Measurements from ENCODE around the gene TSC1.
"Not testable (repeated sequence)": the region's sequence is repeated elsewhere in the genome, so short reads cannot be mapped to it uniquely, and the experiment has no call there.

Gene TSC1

DNA sequence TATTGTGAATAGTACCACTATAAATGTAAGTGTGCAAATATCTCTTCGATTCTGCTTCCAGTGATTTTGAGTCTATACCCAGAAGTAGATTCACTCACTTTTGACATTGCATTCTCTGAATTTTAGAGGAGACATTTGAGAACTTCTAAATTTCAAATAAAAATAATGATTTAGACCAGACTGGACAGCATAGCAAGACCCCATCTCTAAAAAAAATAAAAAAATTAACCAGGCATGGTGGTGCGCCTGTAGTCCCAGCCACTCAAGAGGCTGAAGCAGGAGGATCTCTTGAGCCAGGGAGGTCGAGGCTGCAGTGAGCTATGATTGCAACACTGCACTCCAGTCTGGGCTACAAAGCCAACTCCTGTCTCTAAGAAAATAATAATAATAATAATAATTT, 32.2 kb upstream of the TSC1 start:
- DNase-seq (ENCODE audit: low spot score) = no peak

DNA sequence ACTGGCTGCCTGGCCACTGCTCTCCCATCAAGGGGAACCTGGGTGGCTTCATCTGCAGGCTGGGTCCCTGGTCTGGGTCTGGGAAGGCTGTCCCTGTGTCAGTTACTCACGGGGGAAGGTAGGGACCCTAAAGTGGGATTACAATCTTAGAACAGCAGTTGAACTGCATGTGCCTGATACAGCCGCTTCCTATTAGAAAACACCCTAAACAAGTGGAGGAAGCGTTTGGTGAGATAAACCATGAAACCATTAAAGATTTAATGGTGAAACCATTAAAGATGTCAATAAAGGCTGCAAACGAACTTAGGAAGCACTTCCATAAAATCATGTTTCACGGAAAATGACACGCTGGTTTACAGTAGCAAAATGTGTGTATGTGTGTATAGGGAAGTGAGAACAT, 31.5 kb upstream of the TSC1 start:
- no peak for DNase-seq (ENCODE audit: low spot score)

DNA sequence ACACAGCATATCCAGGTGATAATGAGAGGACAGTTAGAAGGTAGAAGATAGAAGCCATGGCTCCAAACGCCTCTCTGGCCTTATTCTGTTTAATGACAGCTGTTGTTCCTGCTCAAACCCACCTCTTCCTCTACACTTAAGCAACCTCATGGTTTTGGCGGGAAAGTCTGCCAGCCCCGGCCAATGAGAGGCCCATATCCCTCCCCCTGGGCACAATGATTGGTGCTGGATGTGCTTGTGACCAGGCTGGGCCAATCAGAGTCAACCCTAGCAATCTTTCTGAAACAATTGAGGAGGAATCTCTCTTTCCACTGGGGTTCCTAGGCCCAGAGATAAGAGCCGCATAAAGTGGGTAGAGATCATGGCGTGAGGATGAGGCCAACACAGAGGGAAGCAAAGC, 29.3 kb upstream of the TSC1 start:
- DNase-seq (ENCODE audit: low spot score) = no peak

DNA sequence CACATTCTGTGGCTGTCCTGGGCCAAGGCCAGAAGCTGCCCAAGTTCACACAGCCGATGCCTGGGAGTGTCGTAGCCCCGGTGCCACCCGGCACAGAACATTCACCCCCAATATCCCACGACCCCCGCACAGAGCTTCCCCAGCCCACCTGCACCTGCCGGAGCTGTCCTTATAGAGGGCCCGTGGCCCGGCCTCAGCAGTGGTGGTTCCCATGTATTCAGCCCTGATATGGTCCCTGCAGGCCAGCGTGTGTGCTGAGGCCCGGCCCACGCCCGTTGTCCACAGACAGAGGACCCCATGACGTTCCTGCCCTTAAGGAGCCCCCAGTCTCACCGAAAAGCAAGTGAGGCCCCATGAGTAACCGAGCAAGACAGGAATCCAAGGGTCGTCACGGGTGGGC, 28.8 kb upstream of the TSC1 start:
- DNase-seq (ENCODE audit: low spot score) = no peak

DNA sequence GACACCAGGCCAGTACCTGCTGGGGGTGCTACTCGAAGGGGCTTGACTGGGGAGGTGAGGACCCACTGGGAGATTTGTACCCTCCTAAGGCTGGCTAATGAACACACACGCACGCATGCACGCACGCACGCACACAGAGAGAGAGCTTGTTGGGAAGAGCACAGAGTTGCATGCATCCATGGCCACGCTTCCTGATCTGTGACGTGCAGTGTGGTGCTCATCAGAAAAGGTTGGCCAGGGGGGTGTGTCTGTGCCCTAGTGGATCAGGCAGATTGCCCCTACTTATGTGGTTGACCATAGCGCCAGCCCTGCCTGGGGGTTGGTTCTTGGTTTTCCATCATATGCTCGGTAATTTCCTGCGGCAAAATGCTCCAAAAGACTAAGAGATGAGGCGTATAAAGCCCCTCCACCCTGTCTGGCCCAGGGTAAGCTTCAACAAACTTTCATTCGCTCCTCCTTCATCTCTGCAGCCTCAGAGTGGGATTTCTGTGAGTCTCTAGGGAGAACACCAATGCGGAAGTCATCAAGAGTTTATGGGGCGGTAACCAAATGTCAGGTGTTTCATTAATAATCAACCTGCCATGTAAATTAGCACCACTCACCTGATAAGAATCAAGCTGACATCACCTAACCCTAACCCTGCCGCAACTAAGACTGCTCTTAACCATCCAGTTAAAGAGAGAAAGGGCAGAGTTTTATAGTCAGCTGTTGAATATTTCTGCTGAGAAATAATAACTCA, 26.1 kb upstream of the TSC1 start:
- no peak for DNase-seq (ENCODE audit: low spot score)

DNA sequence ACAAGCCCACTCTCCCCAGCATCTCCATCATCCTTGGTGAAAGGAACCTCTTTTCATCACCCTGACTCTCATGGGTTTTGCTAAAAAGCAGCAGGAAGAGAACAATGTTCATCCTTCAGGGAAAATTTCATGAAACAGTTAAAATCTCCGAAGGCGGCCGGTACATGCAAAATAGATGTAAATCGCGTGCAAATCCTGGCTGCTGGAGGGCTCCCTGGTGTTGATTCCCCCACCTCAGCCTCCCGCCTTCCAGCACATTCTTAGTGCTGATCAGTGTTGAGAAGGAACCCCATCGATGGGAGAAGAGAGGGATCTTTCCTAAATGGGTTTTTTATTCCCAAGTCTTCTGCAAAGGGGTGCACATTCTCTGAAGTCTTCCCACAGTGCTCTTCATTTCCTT, 25.4 kb upstream of the TSC1 start:
- no peak for DNase-seq (ENCODE audit: low spot score)

DNA sequence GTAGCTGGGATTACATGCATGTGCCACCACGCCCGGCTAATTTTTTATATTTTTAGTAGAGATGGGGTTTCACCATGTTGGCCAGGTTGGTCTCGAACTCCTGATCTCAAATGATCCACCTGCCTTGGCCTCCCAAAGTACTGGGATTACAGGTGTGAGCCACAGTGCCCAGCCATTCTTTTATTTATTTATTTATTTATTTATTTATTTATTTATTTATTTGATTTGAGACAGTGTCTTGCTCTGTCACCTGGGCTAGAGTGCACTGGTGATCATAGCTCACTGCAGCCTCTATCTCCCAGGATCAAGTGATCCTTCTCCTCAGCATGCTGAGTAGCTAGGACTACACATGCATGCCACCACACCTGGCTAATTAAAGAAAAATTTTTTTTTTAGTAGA, 23.5 kb upstream of the TSC1 start:
- not testable (repeated sequence) for DNase-seq (ENCODE audit: low spot score)

DNA sequence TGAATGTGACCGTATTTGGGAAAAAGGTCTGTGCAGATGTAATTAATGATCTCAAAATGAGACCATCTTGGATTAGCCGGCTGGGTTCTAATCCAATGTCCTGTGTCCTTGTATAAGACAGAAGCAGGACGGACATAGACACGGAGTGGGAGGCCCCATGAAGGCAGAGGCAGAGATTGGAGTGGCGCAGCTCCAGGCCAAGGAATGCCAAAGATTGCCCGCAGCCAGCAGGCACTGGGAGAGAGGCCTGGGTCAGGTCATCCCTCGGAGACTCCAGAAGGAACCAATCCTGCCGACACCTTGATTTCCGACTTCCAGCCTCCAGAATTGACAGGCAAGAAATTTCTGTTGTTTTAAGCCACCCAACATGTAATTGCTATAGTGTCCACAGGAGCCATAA, 21.1 kb upstream of the TSC1 start:
- no peak for DNase-seq (ENCODE audit: low spot score)

DNA sequence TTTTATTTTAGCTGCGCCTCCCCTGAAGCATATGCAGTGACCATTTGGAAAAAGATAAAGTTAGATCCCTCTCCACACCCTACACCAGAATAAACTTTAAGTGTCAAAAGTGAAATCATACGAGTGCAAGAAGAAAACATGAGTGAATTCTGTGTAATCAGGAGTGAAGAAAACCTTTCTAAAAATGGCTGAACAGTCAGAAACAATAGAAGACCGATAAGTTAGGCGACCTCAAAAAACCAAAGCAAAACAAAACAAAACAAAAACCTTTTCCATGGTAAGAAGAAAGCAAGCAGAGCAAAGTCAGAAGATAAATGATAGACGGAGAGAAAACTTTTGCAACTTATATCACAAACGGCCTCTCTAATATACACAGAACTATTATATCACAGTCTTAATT, 16.6 kb upstream of the TSC1 start:
- DNase-seq (ENCODE audit: low spot score) = no peak

DNA sequence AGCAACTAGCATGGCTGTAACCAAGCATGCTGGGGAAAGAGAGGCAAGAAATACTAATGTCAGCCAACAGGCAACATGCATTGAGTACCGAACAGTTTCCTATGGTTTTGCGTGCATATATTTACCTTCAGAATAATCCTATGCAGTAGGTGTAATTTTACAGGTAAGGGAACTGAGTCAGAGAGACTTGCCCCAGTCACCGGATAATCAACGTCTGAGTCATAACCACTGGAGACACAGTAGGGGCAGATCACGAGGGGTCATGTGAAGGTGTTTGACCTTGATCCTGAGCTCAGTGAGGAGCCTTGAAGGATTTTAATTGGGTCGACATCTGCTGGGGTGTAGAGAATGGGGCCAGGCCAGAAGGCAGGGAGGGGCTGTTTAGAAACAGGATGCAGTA, 13.4 kb upstream of the TSC1 start:
- no peak for DNase-seq (ENCODE audit: low spot score)

DNA sequence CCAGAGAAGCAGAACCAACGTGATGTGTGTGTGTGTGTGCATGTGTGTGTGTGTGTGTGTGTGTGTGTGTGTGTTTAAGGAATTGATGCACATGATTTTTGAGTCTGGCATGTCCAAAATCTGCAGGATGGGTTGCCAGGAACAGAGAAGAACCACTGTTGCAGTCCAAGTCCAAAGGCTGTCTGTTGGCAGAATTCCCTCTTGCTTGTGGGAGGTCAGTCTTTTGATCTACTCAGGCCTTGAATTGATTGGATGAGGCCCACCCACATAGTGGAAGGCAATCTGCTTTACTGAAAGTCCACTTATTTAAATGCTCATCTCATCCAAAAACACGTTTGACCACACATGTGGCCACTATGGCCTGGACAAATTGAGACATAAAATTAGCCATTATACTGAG, 11.4 kb upstream of the TSC1 start:
- no peak for DNase-seq (ENCODE audit: low spot score)

DNA sequence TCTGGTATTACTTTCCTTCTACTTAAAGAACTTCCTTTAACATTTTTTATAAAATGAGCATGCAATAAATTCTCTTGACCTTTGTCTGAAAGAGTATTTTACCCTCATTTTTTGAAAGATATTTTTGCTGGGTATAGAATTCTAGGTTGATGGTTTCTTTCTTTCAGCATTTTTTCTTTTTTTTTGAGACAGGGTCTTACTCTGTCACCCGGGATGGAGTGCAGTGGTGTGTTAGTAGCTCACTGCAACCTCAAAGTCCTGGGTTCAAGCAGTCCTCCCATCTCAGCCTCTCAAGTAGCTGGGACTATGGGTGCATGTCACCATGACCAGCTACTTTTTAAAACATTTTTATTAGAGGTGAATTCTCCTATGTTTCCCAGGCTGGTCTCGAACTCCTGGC, 10.7 kb upstream of the TSC1 start:
- DNase-seq (ENCODE audit: low spot score) = no peak

DNA sequence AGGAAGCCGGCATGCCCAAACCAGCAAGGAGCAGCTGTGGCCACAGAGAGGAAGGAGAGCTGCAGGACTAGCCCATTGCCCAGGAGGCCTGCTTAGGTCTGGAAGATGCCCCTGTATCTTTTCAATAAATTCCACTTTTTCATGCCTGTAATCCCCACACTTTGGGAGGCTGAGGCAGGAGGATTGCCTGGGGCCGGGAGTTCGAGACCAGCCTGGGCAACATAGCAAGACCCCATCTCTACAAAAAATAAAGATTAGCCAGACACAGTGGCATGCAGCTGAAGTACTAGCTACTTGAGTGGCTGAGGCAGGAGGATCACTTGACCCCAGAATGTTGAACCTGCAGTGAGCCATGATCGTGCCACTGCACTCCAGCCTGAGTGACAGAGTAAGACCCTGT, 5.3 kb upstream of the TSC1 start:
- no peak for DNase-seq (ENCODE audit: low spot score)

DNA sequence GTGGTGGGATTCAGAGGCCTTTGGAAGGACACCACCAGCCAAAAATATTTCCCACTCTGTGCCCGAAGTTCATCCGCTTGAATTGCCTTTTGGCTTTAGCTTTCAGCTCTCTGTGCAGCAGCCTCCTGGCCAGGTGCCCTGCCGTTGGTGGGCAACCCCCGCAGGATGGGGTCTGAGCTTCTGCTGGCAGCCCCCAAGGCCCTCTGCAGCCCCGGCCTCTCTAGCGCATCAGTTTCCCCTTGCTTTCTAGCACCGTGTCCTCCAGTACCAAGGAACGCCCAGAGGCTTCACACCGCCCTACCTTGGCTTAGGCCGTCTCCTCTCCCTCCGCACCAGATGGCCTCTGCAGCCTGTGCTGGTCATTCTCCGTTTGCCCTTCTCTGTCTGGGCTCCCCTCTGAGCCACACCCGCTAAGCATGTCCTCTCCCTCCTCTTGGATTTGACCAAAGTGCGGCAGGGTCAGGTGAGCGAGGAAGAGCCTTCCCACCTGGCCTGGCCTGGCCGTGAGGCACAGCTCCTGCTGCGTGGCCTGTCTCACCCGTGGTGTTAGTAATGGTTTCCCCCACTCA, 4.2 kb upstream of the TSC1 start:
- DNase-seq (ENCODE audit: low spot score) = no peak

DNA sequence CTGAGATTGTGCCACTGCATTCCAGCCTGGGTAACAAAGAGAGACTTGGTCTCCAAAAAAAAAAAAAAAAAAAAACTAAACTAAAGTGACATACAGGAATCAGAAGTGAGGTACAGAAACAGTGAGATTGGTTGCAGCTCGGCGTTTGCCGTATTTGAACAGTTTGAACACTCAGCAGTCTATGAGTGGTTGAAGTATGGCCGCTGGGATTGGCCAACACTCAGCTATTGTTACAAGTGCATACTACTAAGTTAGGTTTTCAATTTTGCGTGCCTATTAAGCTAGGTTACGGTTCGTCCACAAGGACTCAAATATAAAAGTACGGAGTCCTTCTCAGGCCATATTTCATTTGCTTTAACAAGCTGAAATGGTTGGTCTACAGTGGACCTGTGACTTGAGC, 3.3 kb upstream of the TSC1 start:
- DNase-seq (ENCODE audit: low spot score) = no peak

DNA sequence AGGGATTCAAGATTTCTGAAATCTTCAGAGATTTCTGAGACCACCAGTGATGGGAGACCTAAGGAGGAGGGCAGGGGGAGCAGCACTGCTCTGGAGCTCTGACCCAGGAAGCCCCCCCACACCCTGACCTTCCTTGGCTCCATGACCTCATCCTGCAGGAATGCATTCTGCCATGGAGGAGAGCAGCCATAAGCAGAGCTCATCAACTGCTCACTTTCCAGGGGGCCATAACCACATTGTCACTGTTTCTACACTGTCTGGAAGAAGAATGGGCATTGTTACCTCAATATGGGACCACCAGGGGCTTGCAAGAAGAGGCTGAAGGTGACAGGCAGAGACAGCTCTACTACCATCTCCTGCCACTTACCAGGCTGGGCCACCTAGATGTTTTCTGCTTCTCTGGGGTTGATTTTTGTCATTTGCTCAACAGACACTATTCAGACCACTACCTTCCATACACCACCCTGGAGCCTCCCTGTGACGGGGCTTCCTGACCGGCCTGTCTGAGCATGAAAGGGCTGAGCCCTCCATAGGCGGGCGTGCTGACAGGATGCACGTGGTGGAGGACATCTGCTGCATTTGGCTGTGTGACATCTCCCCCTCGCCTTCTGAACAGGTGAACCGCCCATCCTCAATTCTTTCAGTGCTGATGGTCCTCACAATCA, 2.3 kb upstream of the TSC1 start:
- no peak for DNase-seq (ENCODE audit: low spot score)

DNA sequence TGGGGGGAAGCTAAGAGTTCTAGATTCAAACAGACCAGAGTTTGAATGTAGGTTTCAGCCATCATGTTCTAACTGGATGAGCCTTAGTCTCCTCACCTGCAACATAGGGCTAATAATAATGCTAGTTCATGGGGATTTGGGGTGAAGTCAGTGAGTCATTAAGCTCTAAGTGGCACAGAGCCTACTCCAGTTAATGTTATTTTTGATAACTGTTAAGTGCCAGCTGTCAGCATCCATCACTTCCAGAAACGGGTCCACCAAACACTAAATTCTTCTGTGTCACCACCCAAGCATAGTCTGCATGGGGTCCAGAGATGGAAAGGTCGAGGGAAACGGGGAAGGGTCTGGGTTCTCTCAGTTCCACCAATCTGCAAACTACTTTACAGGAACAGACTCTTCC, 1.8 kb upstream of the TSC1 start:
- no peak for DNase-seq (ENCODE audit: low spot score)

DNA sequence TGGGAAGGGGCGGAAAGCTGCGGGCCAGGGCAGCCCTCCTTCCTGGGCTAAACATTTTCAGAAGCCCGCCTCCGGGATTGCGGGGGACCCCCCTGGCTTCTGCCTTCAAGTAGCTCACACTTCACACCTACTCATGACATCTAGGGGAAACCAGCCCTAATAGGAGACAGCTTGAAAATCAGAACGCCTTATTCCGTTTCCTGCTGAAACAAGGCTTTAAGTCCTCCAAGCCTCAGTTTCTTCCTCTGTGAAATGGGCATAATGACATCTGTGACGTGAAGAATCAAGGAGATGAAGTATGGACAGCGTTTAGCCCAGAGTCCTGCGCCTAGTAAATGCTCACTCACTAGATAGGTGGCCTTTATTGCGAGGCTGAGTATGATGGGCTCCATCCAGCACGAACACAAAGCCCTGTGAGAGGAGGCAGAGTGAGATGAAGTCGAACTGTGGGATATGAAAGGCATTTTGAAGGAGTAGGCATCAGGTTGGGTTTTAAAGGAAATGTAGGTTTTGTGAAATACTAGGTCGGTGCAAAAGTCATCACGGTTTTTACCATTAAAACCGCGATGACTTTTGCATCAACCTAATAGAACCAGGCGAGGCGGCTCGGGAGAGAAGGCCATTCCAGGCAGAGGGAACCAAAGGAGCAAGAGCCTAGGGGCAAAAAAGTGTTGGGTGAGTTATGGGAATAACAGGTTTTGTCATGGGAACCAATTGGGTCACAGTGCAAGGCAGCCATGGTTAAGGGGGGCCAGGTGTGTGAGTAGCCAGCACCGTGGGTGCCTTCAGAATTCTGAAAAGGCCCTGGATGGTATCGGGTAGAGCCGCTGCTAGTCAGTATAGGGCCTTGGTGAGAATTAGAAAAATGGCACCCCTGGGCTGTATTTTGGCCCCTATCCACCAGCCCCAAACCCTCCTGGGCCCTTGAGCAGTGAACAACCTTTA, 1.0 kb upstream of the TSC1 start:
- DNase-seq (ENCODE audit: low spot score) = no peak

DNA sequence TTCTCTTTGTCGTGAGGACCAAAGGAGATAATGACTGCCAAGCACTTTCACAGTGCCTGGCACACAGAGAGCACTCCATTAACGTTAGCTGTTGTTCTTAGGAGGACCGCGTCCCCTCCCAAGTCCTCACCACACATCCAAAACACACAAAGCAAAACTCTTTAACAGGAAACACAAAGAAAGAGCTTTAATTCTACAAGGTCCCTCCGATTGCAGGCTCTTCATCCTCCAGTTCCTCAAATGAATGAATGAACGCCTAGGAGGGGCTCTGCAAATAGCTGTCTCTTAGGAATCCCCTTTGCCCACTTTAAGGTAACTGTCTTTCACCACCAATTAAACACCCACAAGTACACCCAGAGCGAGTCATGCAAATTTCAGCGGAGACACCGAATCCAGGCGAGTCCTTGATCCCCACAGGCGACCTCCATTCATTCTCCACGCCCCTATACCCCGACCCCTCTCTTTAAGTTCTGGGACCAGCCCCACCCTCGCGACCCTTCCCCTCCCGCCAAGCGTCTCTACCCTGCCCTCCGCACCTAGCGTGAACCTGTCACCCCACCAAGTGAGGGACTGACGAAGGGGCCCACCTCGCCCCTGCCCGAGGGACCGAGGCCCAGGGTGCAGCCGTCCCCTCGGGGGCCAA, 644 bp downstream of the TSC1 start:
- no peak for DNase-seq (ENCODE audit: low spot score)

DNA sequence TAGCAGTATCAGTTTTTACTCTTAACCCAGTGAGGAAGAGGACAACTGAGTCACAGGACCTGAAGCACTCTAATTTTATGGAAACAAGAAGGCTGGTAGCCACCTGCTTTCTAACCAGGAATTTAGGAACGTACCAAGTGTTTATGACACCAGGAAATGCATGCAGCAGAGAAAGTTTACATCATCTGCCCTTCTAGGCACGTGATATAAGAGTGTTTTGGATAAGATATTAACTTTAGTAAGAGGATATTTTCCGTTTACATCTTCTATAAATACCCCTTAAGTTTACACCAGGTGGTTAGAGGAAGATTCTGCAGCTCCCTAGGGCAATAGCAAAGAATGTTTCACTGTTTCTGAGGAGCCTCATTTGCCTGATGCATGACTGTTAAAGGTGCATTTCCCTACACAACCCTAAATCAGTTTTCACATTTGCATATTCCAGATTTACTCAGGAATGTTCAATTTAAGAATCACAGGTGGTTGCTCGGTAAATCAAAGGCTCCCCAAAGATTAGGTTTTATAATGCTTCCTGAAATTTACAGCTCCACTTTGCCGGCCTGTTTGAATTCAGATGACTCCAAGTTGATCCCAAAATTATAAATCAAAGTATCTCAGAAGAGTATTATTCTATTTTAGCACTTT, 1.8 kb downstream of the TSC1 start:
- no peak for DNase-seq (ENCODE audit: low spot score)

DNA sequence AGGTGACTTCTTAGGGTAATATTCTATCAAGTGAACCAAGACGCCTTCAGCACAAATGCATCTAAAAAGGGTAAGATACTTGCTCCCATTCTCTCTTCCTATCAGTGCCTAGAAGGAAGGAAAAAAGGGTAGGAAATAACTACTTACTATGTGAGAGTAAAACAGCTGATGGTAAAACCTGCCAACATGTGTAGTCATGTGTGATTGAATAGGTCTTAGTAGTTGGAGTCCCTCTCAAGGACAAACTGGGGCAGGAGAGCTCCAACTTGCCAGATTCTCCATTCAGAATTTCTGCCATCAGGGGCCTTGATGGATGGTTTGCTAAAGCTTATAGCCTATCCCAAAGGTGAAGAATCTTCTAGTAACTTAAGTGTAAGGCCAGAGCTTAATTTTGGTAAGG, 5.2 kb downstream of the TSC1 start:
- DNase-seq (ENCODE audit: low spot score) = no peak

DNA sequence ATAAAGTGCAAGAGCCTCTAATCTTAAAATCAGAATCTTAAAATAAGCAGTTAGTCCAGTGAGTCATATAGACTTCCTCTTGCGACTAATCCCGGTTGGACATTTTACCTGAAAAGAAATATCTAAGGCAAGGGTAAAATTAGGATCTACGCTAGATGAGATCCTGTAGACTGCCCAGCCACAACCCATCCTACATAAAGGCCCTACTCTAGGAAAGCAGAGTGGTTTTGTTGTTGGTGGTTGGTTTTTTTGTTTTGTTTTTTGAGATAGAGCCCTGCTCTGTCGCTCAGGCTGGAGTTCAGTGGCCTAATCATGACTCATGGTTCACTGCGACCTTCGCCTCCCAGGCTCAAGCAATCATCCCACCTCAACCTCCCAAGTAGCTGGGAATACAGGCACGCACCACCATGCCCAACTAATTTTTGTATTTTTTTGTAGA, 6.9 kb downstream of the TSC1 start:
- DNase-seq (ENCODE audit: low spot score) = no peak

All from globus pallidus (tissue), 1 donor.